EL (cell line): ENCODE results near the gene SLC25A33.

ENCODE experiments used
- DNase-seq: peaks from one replicate; pipeline ENCODE4 v3.0.0-alpha.2; 2016

Gene SLC25A33

GRCh38 chr1:9589144-9589718, 50.0 kb downstream of the SLC25A33 start:
- peak; percentile 39 for DNase-seq

DNA sequence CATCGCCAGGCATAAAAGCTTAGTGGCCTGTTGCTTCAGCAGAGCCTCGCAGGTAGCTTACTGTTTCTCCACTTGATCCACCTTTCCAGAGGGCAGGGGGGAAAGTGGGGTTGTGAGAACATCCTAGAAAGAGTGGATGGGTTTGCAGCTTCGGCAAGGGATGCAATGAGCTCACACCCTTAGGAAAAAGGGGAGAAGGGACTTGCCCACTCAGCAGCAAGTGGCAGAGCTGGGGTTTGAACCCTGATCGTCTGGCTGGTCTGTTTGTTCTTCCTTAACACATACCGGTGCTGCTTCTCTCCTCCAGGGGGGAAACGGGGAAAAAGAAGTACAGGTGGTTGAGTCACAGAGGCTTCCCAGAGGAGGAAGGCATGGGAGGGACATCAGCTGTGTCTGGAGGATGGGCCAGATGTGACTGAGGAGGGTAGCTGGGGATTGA, 50.5 kb downstream of the SLC25A33 start:
- peak; percentile 31 for DNase-seq

- DNase-seq, result no peak
These were observed 50.9 kb downstream of the SLC25A33 start for GRCh38 chr1:9590201-9590600.

DNA sequence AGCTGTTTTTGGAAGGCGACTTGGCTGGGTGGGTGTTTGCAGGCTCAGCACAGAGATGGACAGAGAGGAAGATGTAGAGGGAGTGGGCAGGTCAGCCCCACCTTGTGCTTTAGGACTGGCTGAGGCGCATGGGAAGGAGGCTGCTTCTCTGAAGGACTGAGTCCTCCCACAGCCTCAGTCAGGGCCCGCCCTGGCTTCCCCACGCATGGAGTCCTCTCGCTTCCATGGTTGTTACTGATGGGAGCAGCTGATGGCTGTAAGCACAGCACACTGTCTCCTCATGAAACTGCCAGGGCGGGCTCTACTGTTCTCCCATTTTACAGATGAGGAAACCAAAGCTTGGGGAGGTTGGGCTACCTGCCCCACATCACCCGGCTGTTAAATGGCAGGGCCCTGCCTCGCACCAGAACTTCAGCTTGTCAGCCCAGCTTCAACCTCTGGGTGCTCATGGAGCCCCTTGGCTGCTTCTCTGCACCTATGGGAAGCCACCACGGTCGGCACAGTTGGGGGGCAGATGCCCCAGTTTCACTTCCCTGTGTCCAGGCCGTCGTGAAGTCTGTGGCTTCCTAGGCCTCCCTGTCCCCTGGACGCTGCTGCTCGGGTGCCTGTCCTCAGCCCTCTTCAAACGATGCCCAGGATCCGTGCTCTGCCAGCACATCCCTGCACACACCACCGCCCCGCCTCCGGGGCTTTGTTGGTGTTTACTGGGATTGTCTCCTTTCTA, 51.8 kb downstream of the SLC25A33 start:
- DNase-seq, result no peak

- no peak for DNase-seq
These were observed 52.6 kb downstream of the SLC25A33 start for GRCh38 chr1:9591669-9592509.

- DNase-seq, result no peak
These were observed 53.3 kb downstream of the SLC25A33 start for GRCh38 chr1:9592510-9593075.

DNA sequence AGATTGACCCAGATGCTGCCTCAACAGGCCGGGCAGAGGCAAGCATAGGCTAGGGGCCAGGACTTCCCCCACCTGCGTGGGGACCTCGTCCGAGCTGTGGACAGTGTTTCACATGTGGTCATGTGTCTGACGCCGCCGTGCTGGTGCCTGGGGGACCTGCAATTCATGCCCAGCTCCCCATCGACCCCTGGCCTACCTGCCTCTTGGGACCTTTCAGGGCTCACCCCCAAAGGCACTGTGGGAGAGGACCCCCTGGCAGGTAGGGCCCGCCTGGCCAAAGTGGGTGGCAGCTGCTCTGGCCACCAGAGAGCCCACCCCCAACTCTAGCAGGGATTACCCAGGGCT, 53.9 kb downstream of the SLC25A33 start:
- DNase-seq, result no peak

DNA sequence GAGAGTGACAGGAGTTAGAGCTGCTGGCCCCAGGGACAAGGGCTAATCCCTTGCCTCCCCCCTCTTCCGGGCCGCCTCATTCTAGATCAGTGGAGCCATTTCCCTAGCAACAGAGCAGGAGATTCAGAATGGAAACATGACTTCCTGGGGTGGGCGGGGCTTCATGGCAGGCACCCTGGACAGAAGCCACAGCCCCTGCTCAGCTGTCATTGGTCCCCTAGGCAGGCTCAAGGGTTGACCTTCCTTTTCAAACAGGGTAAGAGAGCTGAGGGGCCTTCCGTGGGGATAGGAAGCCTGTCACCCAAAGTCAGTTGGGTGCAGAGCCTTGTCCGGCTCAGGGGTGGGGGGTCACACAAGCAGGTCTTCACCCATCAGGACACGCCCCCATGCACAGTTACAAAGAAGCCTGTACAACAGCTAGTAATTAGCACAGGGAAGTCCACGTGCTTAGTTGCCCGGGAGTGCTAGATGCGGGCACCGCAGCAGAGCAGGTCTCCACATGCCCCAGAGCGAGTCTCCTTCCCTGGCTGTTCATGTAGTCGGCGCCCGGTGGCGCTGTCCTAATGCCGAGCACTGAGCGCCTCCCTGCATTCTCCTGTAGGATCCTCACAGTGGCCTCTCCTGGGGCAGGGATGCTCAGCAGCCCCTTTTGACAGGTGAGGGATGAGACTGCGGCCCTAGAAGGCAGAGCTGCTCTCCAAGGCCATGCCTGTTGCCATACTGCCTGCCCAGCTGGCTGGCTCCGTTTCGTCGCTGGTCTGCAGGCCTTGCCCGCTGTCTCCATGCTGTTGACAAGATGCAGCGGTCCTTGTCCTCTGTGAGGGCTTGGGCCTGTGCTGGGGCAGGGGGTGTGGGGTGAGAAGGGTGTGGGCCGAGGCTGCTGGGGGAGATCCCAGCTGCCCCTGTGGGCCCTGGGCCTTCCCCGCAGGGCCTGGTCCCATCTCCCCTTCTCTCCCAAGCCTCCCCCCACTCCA, 54.5 kb downstream of the SLC25A33 start:
- DNase-seq, result peak; percentile 69

GRCh38 chr1:9594471-9595155, 55.3 kb downstream of the SLC25A33 start:
- no peak for DNase-seq

DNA sequence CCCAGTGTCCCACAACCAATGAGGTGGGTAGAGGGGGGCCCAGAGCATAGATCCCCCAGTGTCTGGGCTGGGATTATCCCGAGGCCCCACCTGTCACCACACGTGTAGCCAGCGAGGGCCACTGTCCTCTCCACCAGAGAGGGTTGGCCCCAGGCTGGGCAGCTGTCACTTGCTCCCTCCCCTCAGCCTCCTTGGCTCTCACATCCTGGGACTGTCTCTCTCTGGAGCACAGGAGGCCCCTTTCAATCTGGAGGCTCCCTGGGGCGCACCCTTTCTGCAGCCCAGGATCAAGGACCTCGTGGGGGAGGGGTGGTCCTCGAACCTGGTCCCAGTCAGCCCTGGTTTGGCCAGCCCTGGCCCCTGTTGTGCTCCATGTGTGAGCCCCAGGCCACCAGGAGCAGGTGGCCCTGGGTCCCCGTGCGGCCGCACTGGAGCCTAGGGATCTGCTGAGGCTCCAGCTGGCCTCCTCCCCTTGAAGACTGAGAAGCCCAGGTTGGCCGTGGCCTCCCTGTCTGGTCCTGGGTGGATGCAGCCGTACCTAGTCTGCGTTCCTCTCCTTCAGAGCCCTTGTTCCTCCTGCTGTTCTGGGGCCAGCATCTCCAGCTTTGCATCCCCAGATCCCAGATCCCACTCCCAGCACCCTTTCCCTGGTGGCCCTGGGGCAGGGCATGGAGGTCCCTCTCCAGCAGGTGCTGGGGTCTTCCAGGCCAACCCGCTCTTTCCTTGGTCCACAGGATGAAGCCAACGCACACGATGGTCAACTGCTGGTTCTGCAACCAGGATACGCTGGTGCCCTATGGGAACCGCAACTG, 56.1 kb downstream of the SLC25A33 start:
- DNase-seq, result no peak

GRCh38 chr1:9595968-9596340, 56.7 kb downstream of the SLC25A33 start:
- DNase-seq, result no peak

GRCh38 chr1:9596415-9597123, 57.3 kb downstream of the SLC25A33 start:
- DNase-seq, result no peak

- no peak for DNase-seq
These were observed 58.4 kb downstream of the SLC25A33 start for GRCh38 chr1:9597361-9598315.

GRCh38 chr1:9598316-9598700, 59.0 kb downstream of the SLC25A33 start:
- DNase-seq, result no peak

GRCh38 chr1:9599741-9600140, 60.5 kb downstream of the SLC25A33 start:
- no peak for DNase-seq

DNA sequence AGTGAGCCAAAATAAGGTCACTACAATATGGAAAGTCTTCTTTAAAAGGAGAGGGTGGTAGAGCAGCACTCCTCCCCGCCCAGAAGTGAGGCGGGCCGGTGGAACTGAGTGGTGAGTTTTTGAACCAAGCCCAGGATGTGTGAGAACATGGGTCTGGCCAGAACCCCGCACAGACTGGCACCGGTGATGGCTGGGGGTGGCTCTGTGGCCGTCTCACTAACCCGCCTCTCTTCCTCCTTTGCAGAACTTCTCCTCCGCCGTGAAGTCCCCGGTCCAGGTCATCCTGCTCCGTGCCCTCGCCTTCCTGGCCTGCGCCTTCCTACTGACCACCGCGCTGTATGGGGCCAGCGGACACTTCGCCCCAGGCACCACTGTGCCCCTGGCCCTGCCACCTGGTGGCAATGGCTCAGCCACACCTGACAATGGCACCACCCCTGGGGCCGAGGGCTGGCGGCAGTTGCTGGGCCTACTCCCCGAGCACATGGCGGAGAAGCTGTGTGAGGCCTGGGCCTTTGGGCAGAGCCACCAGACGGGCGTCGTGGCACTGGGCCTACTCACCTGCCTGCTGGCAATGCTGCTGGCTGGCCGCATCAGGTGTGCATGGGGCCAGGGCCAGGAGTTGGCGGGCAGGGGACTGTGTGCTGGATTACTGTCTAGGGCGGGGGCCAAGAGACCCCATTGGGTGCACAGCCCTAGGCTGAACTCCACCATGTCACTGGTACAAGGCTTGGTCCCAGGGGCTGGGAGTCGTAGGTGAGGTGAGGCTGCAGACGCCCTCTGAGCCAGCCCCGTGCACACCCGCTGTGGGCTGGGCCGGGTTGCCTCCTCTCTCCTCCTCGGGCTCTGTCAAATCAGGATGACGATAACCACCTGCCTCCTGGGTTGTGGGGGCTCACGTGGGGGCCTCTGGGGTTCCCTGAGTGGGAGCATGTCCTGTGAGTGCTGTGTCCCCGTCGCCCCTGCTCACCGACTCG, 61.9 kb downstream of the SLC25A33 start:
- no peak for DNase-seq

- no peak for DNase-seq
These were observed 62.9 kb downstream of the SLC25A33 start for GRCh38 chr1:9601942-9602793.
